Type B pancreatic cell (in vitro differentiated cells): ENCODE data around the gene IFRD2. TPM values are rescaled to one million over a fixed set of nuclear protein-coding genes. Genes with fewer than 3 reads are reported as not detected.
A peak's percentile ranks its signal among the peaks of the same experiment; 100 is the strongest.

Source experiments
- DNase-seq: peaks from one replicate; pipeline ENCODE4 v3.0.0; 2021; ENCODE audit warnings: mixed read lengths; ENCODE audit not compliant: unreplicated experiment; ENCODE audit errors: extremely low spot score
- H3K27ac Mint-ChIP-seq: 2 replicates; pipeline ENCODE4 v1.8.0; 2021; ENCODE audit warnings: mild to moderate bottlenecking, mixed read lengths
- H3K27me3 Mint-ChIP-seq: 2 replicates; pipeline ENCODE4 v1.8.0; 2021; ENCODE audit warnings: mixed read lengths
- H3K36me3 Mint-ChIP-seq: 2 replicates; pipeline ENCODE4 v1.8.0; 2021; ENCODE audit warnings: mixed read lengths
- H3K4me1 Mint-ChIP-seq: one replicate; pipeline ENCODE4 v1.8.0; 2021; ENCODE audit warnings: mixed read lengths; ENCODE audit not compliant: unreplicated experiment
- H3K4me3 Mint-ChIP-seq: 2 replicates; pipeline ENCODE4 v1.8.0; 2021; ENCODE audit warnings: mild to moderate bottlenecking, mixed read lengths
- H3K9me3 Mint-ChIP-seq: 2 replicates; pipeline ENCODE4 v1.8.0; 2021; ENCODE audit warnings: mixed read lengths
- CTCF ChIP-seq: fragments of 200-600 bp; sonication (generic); conservative IDR thresholded peaks from 2 replicates; pipeline ENCODE4 v1.5.0; 2021; ENCODE audit warnings: antibody characterized with exemption, mild to moderate bottlenecking
- total RNA-seq: library from RNA; stranded (reverse); gene quantifications from 2 replicates; pipeline ENCODE4 v1.2.1, GENCODE V29; 2021; ENCODE audit warnings: low replicate concordance

Gene IFRD2
- total RNA-seq, 1 donor from 2014 or later: 80.5 TPM

DNA sequence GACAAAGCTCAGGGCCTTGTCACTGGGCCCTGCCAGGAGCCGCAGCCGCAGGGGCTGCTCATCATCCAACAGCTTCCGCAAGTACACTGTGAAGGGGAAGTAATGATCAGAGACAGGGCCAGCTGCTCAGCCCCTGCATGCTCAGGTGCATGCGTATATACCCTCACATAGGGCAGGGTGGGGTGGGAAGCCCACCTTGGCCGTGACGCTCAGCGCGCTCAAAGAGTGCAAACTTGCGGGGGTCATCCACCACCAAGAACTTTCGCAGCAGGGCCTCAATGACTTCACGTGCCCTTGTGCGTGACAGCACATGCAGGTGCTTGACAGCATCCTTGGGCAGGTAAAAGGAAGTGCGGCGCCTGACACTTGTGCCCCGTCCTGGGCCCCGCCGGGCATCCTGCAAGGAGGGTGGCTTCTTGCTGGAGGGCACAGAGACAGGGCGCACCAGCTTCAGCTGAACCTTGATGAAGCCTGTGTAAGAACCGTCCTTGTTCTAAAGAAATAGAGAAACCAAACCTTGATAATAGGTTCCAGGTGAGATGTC lies 39.2 kb upstream of the IFRD2 start:
- peaks cover 3% of the 10 kb centered on the region for H3K36me3 Mint-ChIP-seq
- H3K4me3 Mint-ChIP-seq: no peak overlapping the region

GRCh38 chr3:50330330-50330729 lies 38.1 kb upstream of the IFRD2 start:
- no peak for DNase-seq
- no peaks in the 10 kb centered on the region for H3K36me3 Mint-ChIP-seq
- TF ChIP-seq CTCF: no peak
- no peaks in the 10 kb centered on the region for H3K9me3 Mint-ChIP-seq
- H3K4me3 Mint-ChIP-seq: no peak overlapping the region
- no peak overlapping the region for H3K27ac Mint-ChIP-seq
- peaks cover 7% of the 10 kb centered on the region for H3K4me1 Mint-ChIP-seq
- no peaks in the 10 kb centered on the region for H3K27me3 Mint-ChIP-seq

More for the DNA sequence above, 39.2 kb upstream of the IFRD2 start:
- no peak overlapping the region for H3K27ac Mint-ChIP-seq
- H3K4me1 Mint-ChIP-seq: peaks cover 13% of the 10 kb centered on the region
- DNase-seq: no peak
- no peak for TF ChIP-seq CTCF
- no peaks in the 10 kb centered on the region for H3K9me3 Mint-ChIP-seq
- H3K27me3 Mint-ChIP-seq: no peaks in the 10 kb centered on the region

DNA sequence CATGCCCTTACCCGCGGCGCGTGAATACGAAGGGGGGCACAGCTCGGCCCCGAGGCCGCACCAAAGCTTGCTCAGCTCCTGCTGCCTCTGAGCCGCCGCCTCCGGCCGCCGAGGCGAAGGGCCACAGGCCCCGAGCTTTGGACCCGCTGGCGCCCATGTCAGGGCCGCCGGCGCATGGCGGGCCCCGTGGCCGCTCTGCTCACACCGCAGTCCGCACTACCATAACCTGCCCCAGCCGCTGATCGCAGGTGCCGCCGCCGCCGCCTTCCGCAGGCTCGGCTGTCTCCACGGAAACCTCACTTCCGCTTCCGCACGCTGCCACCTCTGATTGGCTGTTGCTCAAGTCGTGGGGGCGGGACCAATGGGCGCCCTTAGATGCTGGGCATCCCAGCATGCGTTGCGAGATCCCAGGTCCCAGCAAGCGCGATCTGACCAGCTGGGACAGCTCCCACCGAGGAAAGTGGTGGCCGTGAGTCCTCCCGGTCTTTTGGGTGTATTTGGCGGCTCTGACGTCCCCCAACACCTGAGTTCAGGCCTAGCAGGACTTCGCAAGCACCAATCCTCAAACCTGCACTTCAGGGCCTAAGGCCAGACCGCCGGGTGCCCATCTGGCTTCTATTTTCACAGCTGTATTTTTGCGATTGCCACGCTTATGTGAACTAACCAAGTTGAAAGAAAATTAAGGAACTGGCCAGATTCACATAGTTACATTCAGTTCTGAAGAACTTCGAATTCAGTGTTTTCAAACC lies 35.9 kb upstream of the IFRD2 start, which contains the start of gene TUSC2:
TSS of gene TUSC2 (minus strand) at position 281 of the 749 bp plus-strand sequence. CDS start at position 157, 124 bp downstream.
- H3K27ac Mint-ChIP-seq: peak within 1 kb of the TSS; percentile 86
- H3K27me3 Mint-ChIP-seq: no peaks in the 10 kb centered on the region
- peak within 1 kb of the TSS; percentile 95 for H3K4me3 Mint-ChIP-seq
- H3K9me3 Mint-ChIP-seq: no peaks in the 10 kb centered on the region
- no peak for TF ChIP-seq CTCF
- DNase-seq: peak; percentile 95
- H3K36me3 Mint-ChIP-seq: peaks cover 4% of the 10 kb centered on the region
- peaks cover 16% of the 10 kb centered on the region for H3K4me1 Mint-ChIP-seq

DNA sequence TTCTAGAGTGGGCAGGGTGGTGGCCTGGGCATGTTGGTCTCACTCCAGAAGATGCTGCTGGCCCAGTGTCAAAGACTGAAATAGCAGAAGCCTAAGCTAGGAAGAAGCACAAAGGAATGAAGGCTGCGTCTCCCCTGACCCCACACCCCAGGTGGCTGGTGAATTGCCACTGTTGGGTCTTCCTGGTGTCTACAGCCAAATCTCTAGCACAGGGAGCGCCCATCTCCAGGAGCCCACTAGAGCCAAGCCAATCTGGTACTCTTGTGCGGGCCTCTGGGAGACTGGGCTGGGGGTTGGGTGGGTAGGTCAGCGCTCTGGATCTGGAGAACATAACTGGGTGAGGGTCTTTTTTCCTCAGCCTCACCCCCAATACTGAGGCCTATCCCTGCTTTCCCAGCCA lies 34.9 kb upstream of the IFRD2 start:
- Mint-ChIP-seq H3K36me3 (peaks cover 4% of the 10 kb centered on the region), H3K4me1 (peaks cover 16% of the 10 kb centered on the region), H3K4me3 (peak overlapping the region; percentile 95), H3K27ac (peak overlapping the region; percentile 21), H3K9me3 (no peaks in the 10 kb centered on the region), H3K27me3 (no peaks in the 10 kb centered on the region)
- DNase-seq: no peak
- TF ChIP-seq CTCF: no peak

GRCh38 chr3:50326182-50326541 lies 33.9 kb upstream of the IFRD2 start:
- peaks cover 4% of the 10 kb centered on the region for H3K36me3 Mint-ChIP-seq
- no peak overlapping the region for H3K27ac Mint-ChIP-seq
- no peak for TF ChIP-seq CTCF
- no peaks in the 10 kb centered on the region for H3K27me3 Mint-ChIP-seq
- DNase-seq: no peak
- H3K4me3 Mint-ChIP-seq: peak overlapping the region; percentile 60
- peaks cover 16% of the 10 kb centered on the region for H3K4me1 Mint-ChIP-seq
- H3K9me3 Mint-ChIP-seq: no peaks in the 10 kb centered on the region
